C4-2B (cell line): ENCODE data around the gene ARRB1.

Source experiments
- CTCF ChIP-seq: fragments of 450-650 bp; conservative IDR thresholded peaks from 2 replicates; pipeline ENCODE4 v1.5.1; 2017; ENCODE audit warnings: mild to moderate bottlenecking
- ZFX ChIP-seq: fragments of 450-650 bp; IDR thresholded peaks from 2 replicates; pipeline ENCODE4 v1.6.1; 2017

DNA sequence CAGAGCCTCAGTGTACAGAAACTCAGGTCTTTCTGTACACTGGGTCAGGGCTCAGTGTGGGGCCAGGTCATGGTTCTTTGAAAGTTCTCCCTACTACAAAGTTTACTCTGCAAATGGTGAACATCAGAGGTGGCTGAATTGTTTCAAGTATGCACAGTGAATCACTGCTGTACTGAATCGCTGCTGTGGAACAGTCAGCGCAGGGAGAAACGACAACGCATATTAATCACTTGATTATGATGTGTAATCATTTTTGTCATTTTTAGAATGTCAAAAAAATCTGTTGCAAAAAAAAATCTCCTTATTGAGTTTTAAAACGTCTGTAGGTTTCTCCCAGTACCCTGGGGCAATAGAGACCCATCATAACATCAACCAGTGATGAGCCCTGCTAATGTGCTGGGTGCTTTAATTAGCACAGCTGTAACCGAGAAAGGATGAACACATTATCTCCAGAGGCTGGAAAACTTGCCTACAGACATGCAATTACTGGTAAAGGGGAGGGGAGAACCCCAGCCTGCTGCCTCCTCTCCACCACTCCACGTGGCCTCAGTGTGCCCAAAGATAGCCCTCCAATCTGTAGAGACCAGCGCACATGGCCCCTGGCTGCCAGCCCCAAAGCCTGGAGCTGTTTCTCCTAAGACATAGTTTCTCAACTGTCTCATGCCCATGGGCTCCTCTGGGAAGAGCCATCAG is 12.8 kb downstream of the ARRB1 start:
- TF ChIP-seq CTCF (no peak), ZFX (no peak)
